HepG2 (cell line): ENCODE results near the gene UQCC2. TPM values are rescaled to one million over a fixed set of nuclear protein-coding genes. Genes with fewer than 3 reads are reported as not detected.

Experiments
- FOXA3 ChIP-seq: IDR thresholded peaks from 2 replicates; pipeline ENCODE4 v1.6.1; 2016; ENCODE audit warnings: missing genetic modification reagents, missing compliant biosample characterization
- GFI1 ChIP-seq: sonication (generic); formaldehyde crosslinking; IDR thresholded peaks from 2 replicates; pipeline ENCODE4 v1.5.0; 2020; ENCODE audit warnings: missing genetic modification reagents, mild to moderate bottlenecking, borderline replicate concordance
- HMGA1 ChIP-seq: sonication (generic); formaldehyde crosslinking; conservative IDR thresholded peaks from 2 replicates; pipeline ENCODE4 v1.4.0; 2020; ENCODE audit warnings: missing genetic modification reagents
- ISX ChIP-seq: sonication (generic); formaldehyde crosslinking; conservative IDR thresholded peaks from 2 replicates; pipeline ENCODE4 v1.5.0; 2020; ENCODE audit warnings: missing genetic modification reagents
- KIAA2018 ChIP-seq: sonication (generic); formaldehyde crosslinking; IDR thresholded peaks from 2 replicates; pipeline ENCODE4 v1.5.0; 2020; ENCODE audit warnings: mild to moderate bottlenecking, missing genetic modification reagents, borderline replicate concordance
- MAFF ChIP-seq: IDR thresholded peaks from 2 replicates; pipeline ENCODE4 v1.6.1; 2011; ENCODE audit warnings: low read depth, low read length, improper control_type of control experiment
- MAFK ChIP-seq, 2 experiments: IDR thresholded peaks in 1 of 2; conservative IDR thresholded peaks in 1 of 2; 2 replicates each; pipeline ENCODE4 v1.6.1; 2011; ENCODE audit warnings: improper control_type of control experiment in 2 of 2, low read length in 2 of 2
- MZF1 ChIP-seq: sonication (generic); formaldehyde crosslinking; IDR thresholded peaks from 2 replicates; pipeline ENCODE4 v1.8.1; 2023; ENCODE audit warnings: mild to moderate bottlenecking, missing genetic modification reagents, borderline replicate concordance
- ZBED4 ChIP-seq: sonication (generic); formaldehyde crosslinking; IDR thresholded peaks from 2 replicates; pipeline ENCODE4 v1.4.0; 2020; ENCODE audit warnings: missing genetic modification reagents, borderline replicate concordance
- ZBTB44 ChIP-seq: sonication (generic); formaldehyde crosslinking; IDR thresholded peaks from 2 replicates; pipeline ENCODE4 v1.4.0; 2020; ENCODE audit warnings: missing genetic modification reagents
- ZFYVE20 ChIP-seq: sonication (generic); formaldehyde crosslinking; IDR thresholded peaks from 2 replicates; pipeline ENCODE4 v1.8.0; 2023; ENCODE audit warnings: low read depth, mild to moderate bottlenecking, moderate library complexity, missing genetic modification reagents, borderline replicate concordance
- ZNF563 ChIP-seq: sonication (generic); formaldehyde crosslinking; IDR thresholded peaks from 2 replicates; pipeline ENCODE4 v1.8.0; 2022; ENCODE audit warnings: mild to moderate bottlenecking, moderate library complexity, missing genetic modification reagents
- ZNF567 ChIP-seq: sonication (generic); formaldehyde crosslinking; IDR thresholded peaks from 2 replicates; pipeline ENCODE4 v1.8.1; 2023; ENCODE audit warnings: mild to moderate bottlenecking, missing genetic modification reagents, borderline replicate concordance
- polyA plus RNA-seq, 8 experiments: library from polyadenylated mRNA; depleted of rRNA in 3 of 8; stranded (reverse) in 7 of 8; unstranded in 1 of 8; fragments of >200 nt; fragmentation: Illumina TruSeq in 4 of 8; extraction: Trizol in 4 of 8; gene quantifications; 2 replicates each; pipeline versions ENCODE4 v1.2.1 to v1.2.3, GENCODE V29; 2011 to 2016; ENCODE audit warnings: low read depth in 4 of 8, missing spikeins in 1 of 8, mixed read lengths in 1 of 8; ENCODE audit not compliant: insufficient read depth in 1 of 8
- total RNA-seq, 5 experiments: library from RNA; depleted of rRNA; stranded (reverse); fragments of >200 nt; fragmentation: Illumina TruSeq; extraction: Trizol; gene quantifications; 2 replicates each; pipeline ENCODE4 v1.2.3, GENCODE V29; 2016; ENCODE audit warnings: low read depth in 1 of 5

Gene UQCC2
- total and polyA plus RNA-seq, 2 of the 13 experiments (the other 11 are each of a cell fraction or from before 2014, with no cell fraction given) = 82.4 to 238 TPM

GRCh38 chr6:33758815-33759216 lies 47.3 kb upstream of the UQCC2 start (continued):
- TF ChIP-seq ZBED4 (CRISPR knock-in tag) = no peak
- TF ChIP-seq MAFK (conservative IDR thresholded peaks at IDR 0.05 in 1 of 2, IDR thresholded peaks at IDR 0.05 in 1 of 2; ENCODE audit: low read length in 2 of 2) = peak in 1 of 2 experiments; percentile 28; a peak in 3 of 4 replicates
- TF ChIP-seq MAFF = peak; percentile 14; the same call in 1 of the 2 replicates
- TF ChIP-seq ZBTB44 = no peak
- no peak for TF ChIP-seq ZNF567 (CRISPR knock-in tag)
- no peak for TF ChIP-seq HMGA1 (CRISPR knock-in tag)
- no peak for TF ChIP-seq ISX (CRISPR knock-in tag)
- TF ChIP-seq FOXA3 = peak; percentile 76
- TF ChIP-seq GFI1 (CRISPR knock-in tag) = no peak
- no peak for TF ChIP-seq KIAA2018 (CRISPR knock-in tag)
- no peak for TF ChIP-seq ZFYVE20 (CRISPR knock-in tag)
- no peak for TF ChIP-seq ZNF563 (CRISPR knock-in tag)
- no peak for TF ChIP-seq MZF1 (CRISPR knock-in tag)
